KG1 (cell line): ENCODE measurements around the gene TIGD7.

Source experiments
- DNase-seq: peaks from one replicate; lab custom pipeline; 2025; lab: John Stamatoyannopoulos, UW

Gene TIGD7

GRCh38 chr16:3305109-3306068 lies at the start of gene TIGD7, which contains the start of gene ZNF75A:
TIGD7 (minus strand) TSS chr16:3305430; CDS start chr16:3300614, 4,816 bp downstream.
ZNF75A (plus strand) TSS chr16:3305497; CDS start chr16:3308429, 2,932 bp downstream.
- peak; percentile 74 for DNase-seq

DNA sequence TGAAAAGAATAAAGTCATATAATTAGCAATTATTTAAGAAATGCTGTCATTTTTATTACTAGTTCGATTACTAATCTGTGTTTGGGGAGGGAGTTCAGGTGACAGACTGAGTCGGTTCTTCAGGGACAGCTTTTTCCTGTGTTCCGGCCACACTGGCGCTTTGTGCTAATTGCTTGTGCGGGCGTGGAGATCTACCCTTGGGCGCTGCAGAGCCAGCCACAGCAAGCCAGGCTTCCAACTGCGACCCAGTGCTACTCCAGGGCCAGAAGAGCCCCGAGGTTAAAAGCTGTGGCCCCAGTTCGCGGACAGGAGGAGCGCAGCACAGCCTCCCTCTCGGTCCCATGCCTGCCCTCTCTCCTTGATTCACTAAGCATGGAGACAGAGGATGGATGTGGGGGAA lies 43.9 kb upstream of the TIGD7 start:
- no peak for DNase-seq

DNA sequence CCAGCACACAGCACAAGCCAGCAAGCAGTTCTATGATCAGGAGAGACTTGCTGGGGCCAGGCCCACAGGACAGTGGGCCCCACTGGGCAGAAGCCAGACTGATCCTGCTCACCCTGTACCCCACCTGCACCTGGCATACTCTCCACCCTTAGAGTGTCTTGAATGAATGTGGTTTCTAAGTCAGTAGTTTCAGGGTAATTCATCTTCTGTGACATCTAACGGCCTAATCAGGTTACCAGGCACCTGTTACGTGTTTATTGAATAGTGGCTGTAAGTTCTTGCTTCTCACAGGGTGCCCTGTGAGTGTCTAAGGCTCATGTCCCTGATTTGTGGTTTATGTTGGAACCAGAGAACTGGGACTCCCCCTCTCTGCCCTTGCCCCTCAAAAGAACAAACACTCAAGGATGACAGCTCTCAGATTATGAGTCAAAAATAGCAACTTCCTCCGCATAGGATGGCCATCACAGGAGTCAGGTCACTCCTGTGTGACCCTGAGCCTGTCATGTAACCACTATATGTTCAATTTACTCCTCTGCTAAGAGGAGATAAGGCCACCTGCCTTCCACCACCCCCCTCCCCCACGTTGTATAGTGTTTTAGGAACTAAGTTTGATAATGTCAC lies 43.4 kb upstream of the TIGD7 start:
- DNase-seq = no peak

DNA sequence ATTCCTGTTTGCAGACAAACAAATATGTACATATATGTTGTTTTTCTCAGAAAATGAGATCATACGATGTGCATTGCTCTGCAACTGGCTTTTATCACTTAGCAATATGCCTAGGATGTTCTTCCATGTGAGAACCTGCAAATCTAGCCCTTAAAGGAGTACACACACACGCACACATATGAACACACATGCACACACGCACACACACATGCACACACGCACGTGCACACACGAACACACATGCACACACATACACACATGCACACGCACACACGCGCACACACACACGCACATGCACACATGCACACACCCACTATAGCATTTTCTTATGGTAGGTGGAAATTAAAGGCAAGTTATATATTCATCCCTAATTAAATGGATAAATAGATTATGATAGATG lies 42.4 kb upstream of the TIGD7 start:
- DNase-seq = no peak

GRCh38 chr16:3346041-3346440 lies 40.8 kb upstream of the TIGD7 start:
- no peak for DNase-seq

- DNase-seq = no peak
Measured at GRCh38 chr16:3328643-3329042, 23.4 kb upstream of the TIGD7 start.

DNA sequence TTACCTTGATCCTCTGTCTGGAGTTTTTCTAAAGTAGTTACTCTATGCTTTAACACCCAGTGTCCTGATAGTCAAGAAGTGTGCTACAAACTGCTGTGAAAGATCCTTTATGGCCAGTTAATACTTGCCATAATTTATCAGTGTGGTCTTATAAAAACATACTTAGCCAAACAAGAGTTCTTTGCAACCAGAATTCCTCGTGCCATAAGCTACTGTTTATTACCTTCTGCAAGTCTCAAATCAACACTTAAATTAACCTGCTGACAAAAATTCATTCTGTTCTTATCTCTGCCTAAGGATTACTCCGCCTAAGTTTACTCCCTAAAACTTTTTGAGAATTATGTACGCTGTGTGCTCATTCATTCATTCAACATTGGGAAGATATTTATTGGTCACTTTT lies 22.9 kb upstream of the TIGD7 start:
- DNase-seq = no peak

GRCh38 chr16:3327514-3327913 lies 22.3 kb upstream of the TIGD7 start:
- DNase-seq = no peak

DNA sequence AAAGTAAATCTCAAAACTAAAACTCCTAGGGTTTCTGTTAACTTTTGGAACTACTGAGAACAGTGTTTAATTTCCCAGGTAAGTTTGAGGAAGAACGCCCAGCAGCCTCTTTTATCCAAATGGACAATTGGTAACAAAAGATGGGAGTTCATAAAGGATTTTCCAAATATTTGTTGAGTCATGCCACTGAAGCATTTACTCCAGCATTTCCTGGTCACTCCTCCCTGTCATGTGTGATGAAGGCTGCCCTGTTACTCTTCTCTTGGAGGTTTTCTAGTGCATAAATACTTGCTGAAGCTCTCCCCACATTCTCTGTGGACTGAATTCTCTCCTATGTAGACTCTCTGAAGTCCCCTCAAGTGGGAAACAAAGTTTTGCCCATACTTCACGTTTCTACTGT lies 16.6 kb upstream of the TIGD7 start:
- no peak for DNase-seq

- DNase-seq = peak; percentile 6
Measured at GRCh38 chr16:3317315-3317999, 12.2 kb upstream of the TIGD7 start.

DNA sequence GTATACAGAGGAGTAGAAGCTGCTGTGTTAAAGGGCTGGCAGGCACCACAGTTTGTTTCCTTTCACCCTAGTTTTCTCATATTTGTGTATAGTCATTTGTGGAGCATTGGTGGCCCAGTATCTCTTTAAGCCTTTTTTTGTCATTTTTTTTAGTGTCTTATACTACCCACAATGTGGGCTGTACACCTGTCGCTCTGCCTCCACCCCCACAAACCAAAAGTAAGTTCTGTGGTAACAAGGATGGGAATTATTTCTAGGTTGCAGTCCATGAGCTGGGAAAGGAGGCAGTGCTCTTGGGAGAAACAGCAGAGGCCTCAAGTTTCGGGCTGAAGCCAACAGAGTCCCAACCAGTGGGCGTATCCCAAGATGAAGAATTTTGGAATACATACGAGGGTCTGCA lies 6.3 kb upstream of the TIGD7 start:
- no peak for DNase-seq

- no peak for DNase-seq
Measured at GRCh38 chr16:3306078-3306477, 848 bp upstream of the TIGD7 start.

- no peak for DNase-seq
Measured at GRCh38 chr16:3304370-3304769, 860 bp downstream of the TIGD7 start.

DNA sequence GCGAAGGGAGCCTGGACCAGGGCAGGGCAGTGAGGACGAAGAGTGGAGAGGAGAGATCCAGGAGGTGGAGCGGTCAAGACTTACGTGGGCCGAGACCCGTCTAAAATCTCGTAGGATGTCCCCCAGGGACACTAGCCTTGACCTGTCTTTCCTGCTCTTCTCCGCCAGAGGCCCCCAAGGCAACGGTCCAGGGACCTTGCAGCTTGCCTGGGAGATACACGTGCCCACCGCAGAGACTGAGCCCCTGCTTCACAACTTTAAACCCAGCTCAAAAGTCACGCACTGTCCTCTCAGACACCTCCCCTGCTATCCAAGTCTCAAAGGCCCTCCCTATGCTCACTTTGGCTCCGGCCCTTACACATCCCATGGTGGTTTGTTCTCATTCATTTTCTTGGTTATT lies 9.4 kb downstream of the TIGD7 start:
- no peak for DNase-seq

- no peak for DNase-seq
Measured at GRCh38 chr16:3295209-3295608, 10.0 kb downstream of the TIGD7 start.

- DNase-seq = no peak
Measured at GRCh38 chr16:3292604-3293003, 12.6 kb downstream of the TIGD7 start.

DNA sequence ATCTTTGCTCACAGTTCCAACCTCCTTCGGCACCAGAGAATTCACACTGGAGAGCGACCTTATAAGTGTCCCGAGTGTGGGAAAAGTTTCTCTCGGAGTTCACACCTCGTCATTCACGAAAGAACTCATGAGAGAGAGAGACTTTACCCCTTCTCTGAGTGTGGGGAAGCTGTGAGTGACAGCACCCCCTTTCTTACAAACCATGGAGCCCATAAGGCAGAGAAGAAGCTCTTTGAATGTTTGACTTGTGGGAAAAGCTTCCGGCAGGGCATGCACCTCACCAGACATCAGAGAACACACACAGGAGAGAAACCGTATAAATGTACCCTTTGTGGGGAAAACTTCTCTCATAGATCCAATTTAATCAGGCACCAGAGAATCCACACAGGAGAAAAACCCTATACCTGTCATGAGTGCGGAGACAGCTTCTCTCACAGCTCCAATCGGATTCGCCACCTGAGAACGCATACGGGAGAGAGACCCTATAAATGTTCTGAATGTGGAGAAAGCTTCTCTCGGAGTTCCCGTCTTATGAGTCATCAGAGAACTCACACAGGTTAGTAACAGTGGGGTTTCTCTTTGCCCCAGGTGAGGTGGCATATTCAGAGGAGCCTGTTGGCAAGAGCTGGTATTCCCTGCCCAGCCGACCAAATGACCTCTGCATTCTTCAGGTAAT lies 15.1 kb downstream of the TIGD7 start:
- no peak for DNase-seq

DNA sequence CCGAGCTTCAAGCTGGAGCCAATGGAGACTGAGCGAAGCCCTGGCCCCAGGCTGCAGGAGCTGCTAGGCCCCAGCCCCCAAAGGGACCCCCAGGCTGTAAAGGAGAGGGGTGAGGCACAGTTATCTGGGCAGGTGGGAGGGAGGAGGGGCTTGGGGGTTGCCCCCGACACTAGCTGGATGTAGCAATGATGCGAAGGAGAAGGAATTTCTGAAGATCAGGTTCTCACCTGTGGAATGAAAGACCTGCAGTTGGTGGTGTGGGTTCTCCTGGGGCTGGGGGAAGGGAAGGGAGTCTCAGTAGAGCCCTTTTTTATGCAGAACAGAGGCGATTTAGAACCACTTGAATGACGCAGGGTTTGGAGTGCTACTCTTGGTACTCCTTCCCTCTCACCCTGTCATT lies 20.1 kb downstream of the TIGD7 start:
- DNase-seq = no peak

- no peak for DNase-seq
Measured at GRCh38 chr16:3283543-3284447, 21.4 kb downstream of the TIGD7 start.

GRCh38 chr16:3282730-3283542 lies 22.3 kb downstream of the TIGD7 start, which contains the start of gene ZNF263:
ZNF263 (plus strand) TSS chr16:3283491; CDS start chr16:3283819, 328 bp downstream.
- peak; percentile 89 for DNase-seq
